ENCODE results near the gene LRRC8B. TPM values are rescaled to one million over a fixed set of nuclear protein-coding genes. Genes with fewer than 3 reads are reported as not detected.

Gene LRRC8B
- total RNA-seq, 1 donor from 2014 or later = 6.4 TPM

DNA sequence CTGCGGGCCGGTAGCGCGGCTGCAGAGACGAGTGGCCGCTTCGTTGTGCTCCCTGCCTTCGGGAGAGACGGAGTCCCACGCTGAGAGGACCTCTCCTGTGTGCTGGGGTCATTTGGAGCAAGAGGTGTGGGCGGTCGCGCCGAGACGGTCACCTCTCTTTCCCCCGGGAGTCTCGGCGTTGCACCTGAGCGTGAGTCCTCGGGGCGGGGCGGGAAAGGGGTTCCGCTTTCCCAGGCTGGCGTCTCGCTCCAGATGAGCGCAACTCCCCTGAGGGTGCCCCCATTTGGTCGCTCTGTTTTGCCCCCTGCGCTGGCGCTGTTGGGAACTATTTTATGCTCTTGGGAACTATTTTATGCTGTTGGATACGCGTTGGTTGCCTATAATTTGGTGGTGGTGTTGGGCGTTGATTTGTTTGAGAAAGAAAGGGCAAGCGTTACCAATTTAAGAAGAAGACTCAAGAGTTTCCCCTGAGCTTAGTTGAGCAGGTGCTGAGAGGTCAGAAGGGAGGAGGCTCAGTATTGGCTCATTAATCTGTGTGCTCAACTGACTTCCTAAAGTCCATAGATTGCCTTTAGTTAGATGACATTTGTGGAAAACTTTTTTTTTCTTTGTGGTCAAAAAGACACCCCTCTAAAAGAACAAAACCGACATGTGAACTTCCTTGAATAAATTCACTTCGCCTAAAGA lies 683 bp downstream of the LRRC8B start:
- Mint-ChIP-seq H3K27me3 (ENCODE audit: low read depth, unreplicated experiment) (no peaks in the 10 kb centered on the region), H3K4me3 (ENCODE audit: unreplicated experiment) (peak overlapping the region; percentile 90), H3K4me1 (ENCODE audit: low read depth, unreplicated experiment) (peaks cover 4% of the 10 kb centered on the region), H3K27ac (ENCODE audit: unreplicated experiment) (peak overlapping the region; percentile 36), H3K9me3 (ENCODE audit: unreplicated experiment) (no peaks in the 10 kb centered on the region), H3K36me3 (ENCODE audit: low read depth, unreplicated experiment) (no peaks in the 10 kb centered on the region)
- Histone ChIP-seq H3K9me3 (ENCODE audit: insufficient read depth, low read depth, low read length) (no peaks in the 10 kb centered on the region), H3K27ac (ENCODE audit: low read depth, low read length) (peak overlapping the region; percentile 73), H3K4me2 (ENCODE audit: low read length) (peak overlapping the region; percentile 99), H3K4me1 (ENCODE audit: insufficient read depth, low read length) (peaks cover 14% of the 10 kb centered on the region), H3K79me2 (ENCODE audit: insufficient read depth, low read length) (no peaks in the 10 kb centered on the region), H3K9ac (ENCODE audit: low read length) (peak overlapping the region; percentile 85), H3K4me3 (ENCODE audit: insufficient read depth, low read depth, low read length) (peak overlapping the region; percentile 84), H4K20me1 (ENCODE audit: insufficient read depth, low read length) (no peaks in the 10 kb centered on the region), H3K36me3 (ENCODE audit: insufficient read depth, low read length) (no peaks in the 10 kb centered on the region), H2AFZ (ENCODE audit: low read depth, low read length) (peak overlapping the region; percentile 98), H3K27me3 (ENCODE audit: insufficient read depth, low read length) (peaks cover under 1% of the 10 kb centered on the region)
- no peak for FAIRE-seq
- DNase-seq (ENCODE audit: low read depth) = no peak
- TF ChIP-seq EZH2 (IDR thresholded peaks at IDR 0.05; ENCODE audit: insufficient read depth, low read length) = no peak
- TF ChIP-seq, protein P1, sequence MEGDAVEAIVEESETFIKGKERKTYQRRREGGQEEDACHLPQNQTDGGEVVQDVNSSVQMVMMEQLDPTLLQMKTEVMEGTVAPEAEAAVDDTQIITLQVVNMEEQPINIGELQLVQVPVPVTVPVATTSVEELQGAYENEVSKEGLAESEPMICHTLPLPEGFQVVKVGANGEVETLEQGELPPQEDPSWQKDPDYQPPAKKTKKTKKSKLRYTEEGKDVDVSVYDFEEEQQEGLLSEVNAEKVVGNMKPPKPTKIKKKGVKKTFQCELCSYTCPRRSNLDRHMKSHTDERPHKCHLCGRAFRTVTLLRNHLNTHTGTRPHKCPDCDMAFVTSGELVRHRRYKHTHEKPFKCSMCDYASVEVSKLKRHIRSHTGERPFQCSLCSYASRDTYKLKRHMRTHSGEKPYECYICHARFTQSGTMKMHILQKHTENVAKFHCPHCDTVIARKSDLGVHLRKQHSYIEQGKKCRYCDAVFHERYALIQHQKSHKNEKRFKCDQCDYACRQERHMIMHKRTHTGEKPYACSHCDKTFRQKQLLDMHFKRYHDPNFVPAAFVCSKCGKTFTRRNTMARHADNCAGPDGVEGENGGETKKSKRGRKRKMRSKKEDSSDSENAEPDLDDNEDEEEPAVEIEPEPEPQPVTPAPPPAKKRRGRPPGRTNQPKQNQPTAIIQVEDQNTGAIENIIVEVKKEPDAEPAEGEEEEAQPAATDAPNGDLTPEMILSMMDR (IDR thresholded peaks at IDR 0.05; ENCODE audit: insufficient read depth, low read depth, low read length) = no peak

DNA sequence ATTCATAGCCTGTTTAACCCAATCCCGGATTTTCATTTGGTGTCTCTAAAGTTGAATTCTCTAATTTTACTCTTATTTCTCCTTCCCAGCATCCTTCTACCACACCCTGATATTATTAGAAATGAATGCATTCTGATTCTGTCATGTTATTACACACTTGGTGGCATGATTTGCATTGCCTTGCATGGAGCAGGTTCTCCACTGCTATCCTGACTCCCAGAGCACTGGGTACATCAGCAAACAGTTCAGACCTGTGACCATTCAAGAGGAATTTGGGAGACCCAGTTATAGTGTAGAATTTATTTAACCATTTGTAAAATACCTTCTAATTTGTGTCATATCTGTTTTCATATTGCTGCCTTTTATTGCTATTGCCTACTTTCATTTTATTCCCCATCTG lies 2.6 kb downstream of the LRRC8B start:
- Histone ChIP-seq H3K4me3 (ENCODE audit: insufficient read depth, low read depth, low read length) (no peak overlapping the region), H3K79me2 (ENCODE audit: insufficient read depth, low read length) (no peaks in the 10 kb centered on the region), H3K9ac (ENCODE audit: low read length) (no peak overlapping the region), H4K20me1 (ENCODE audit: insufficient read depth, low read length) (no peaks in the 10 kb centered on the region), H3K36me3 (ENCODE audit: insufficient read depth, low read length) (no peaks in the 10 kb centered on the region), H2AFZ (ENCODE audit: low read depth, low read length) (no peak overlapping the region), H3K9me3 (ENCODE audit: insufficient read depth, low read depth, low read length) (no peaks in the 10 kb centered on the region), H3K27ac (ENCODE audit: low read depth, low read length) (no peak overlapping the region), H3K4me2 (ENCODE audit: low read length) (no peak overlapping the region), H3K27me3 (ENCODE audit: insufficient read depth, low read length) (no peaks in the 10 kb centered on the region), H3K4me1 (ENCODE audit: insufficient read depth, low read length) (peaks cover 14% of the 10 kb centered on the region)
- Mint-ChIP-seq H3K36me3 (ENCODE audit: low read depth, unreplicated experiment) (no peaks in the 10 kb centered on the region), H3K9me3 (ENCODE audit: unreplicated experiment) (no peaks in the 10 kb centered on the region), H3K4me3 (ENCODE audit: unreplicated experiment) (no peak overlapping the region), H3K27ac (ENCODE audit: unreplicated experiment) (no peak overlapping the region), H3K27me3 (ENCODE audit: low read depth, unreplicated experiment) (no peaks in the 10 kb centered on the region), H3K4me1 (ENCODE audit: low read depth, unreplicated experiment) (peaks cover 4% of the 10 kb centered on the region)
- DNase-seq (ENCODE audit: low read depth) (no peak), FAIRE-seq (no peak)
- TF ChIP-seq, protein P1 (IDR thresholded peaks at IDR 0.05; ENCODE audit: insufficient read depth, low read depth, low read length) = no peak
- TF ChIP-seq EZH2 (IDR thresholded peaks at IDR 0.05; ENCODE audit: insufficient read depth, low read length) = no peak

DNA sequence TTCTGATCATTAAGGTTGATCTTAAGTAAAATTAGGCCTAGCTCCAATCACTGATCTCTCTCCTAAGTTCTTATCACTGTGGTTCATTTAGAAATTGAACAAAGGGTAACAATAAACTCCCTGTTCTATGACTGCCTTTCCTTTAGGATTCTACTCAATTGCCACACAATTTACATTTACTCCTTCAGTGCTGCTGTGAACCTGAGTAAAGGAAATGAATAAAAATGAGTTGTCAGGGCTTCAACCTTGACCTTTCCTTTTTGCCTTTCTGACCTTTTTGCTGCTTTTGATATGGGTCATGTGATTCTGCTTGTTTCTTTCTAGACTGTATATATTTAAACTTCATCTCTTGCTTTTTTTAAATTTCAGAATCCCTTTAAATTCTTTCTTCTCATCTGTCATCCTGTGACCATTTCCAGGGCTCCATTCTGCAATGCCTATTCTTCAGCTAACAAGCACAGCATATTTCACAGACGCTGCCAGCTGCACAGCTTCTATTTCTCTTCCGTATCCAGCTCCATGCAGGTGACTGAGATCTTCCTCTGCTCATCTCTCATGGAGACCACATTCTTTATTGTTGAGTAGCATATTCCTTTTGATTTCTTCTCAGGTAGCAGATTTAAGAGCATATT lies 3.2 kb downstream of the LRRC8B start:
- no peak overlapping the region for H3K9ac ChIP-seq (ENCODE audit: low read length)
- H3K27me3 Mint-ChIP-seq (ENCODE audit: low read depth, unreplicated experiment) = no peaks in the 10 kb centered on the region
- peaks cover 14% of the 10 kb centered on the region for H3K4me1 ChIP-seq (ENCODE audit: insufficient read depth, low read length)
- H3K36me3 Mint-ChIP-seq (ENCODE audit: low read depth, unreplicated experiment) = no peaks in the 10 kb centered on the region
- no peaks in the 10 kb centered on the region for H3K36me3 ChIP-seq (ENCODE audit: insufficient read depth, low read length)
- no peak for FAIRE-seq
- H3K27ac Mint-ChIP-seq (ENCODE audit: unreplicated experiment) = no peak overlapping the region
- no peak overlapping the region for H2AFZ ChIP-seq (ENCODE audit: low read depth, low read length)
- no peaks in the 10 kb centered on the region for H3K27me3 ChIP-seq (ENCODE audit: insufficient read depth, low read length)
- no peaks in the 10 kb centered on the region for H3K79me2 ChIP-seq (ENCODE audit: insufficient read depth, low read length)
- no peak overlapping the region for H3K4me3 Mint-ChIP-seq (ENCODE audit: unreplicated experiment)
- no peak for TF ChIP-seq EZH2 (IDR thresholded peaks at IDR 0.05; ENCODE audit: insufficient read depth, low read length)
- TF ChIP-seq, protein P1 (IDR thresholded peaks at IDR 0.05; ENCODE audit: insufficient read depth, low read depth, low read length) = no peak
- no peak overlapping the region for H3K4me3 ChIP-seq (ENCODE audit: insufficient read depth, low read depth, low read length)
- peaks cover 4% of the 10 kb centered on the region for H3K4me1 Mint-ChIP-seq (ENCODE audit: low read depth, unreplicated experiment)
- no peak overlapping the region for H3K4me2 ChIP-seq (ENCODE audit: low read length)
- H3K27ac ChIP-seq (ENCODE audit: low read depth, low read length) = no peak overlapping the region
- no peaks in the 10 kb centered on the region for H4K20me1 ChIP-seq (ENCODE audit: insufficient read depth, low read length)
- DNase-seq (ENCODE audit: low read depth) = no peak
- no peaks in the 10 kb centered on the region for H3K9me3 Mint-ChIP-seq (ENCODE audit: unreplicated experiment)
- no peaks in the 10 kb centered on the region for H3K9me3 ChIP-seq (ENCODE audit: insufficient read depth, low read depth, low read length)

Data from astrocyte (in vitro differentiated cells and primary cell).